ENCODE measurements around the gene SMARCD3.
A peak's percentile ranks its signal among the peaks of the same experiment; 100 is the strongest.

Gene SMARCD3

DNA sequence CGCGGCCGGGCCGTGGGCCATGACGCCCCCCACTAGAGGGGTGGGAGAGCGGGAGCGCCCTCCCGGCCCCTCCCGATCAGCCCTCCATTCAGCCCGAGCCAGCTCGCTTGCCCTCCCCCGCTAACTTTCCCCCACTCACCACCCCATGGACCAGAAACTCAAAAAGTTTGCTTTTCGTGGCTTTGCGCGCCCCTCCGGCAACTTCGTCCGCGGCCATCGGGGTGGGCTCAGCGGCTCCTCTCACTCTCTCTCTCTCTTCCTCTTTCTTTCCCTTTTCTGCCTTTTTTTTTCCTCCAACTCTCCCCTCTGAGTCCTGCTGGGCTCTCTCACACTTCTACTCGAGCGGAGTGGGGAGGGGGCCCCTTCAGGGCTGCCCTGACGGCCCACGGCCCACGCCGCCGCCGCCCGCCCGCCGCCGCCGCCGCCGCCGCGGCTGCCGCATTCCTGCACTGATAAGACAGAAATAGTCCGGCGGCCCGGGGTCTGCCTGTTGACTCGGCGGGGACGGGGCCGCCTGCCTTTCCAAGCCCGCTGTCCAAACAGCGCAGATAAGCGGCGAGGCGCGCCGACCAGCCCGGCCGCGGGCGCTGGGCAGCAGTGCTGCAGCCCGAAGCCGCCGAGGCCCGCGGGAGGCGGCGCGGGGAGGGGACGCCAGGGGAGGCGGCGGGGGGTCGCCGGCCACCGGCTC, at the start of gene SMARCD3:
TSS of gene SMARCD3 (minus strand) at position 349 of the 688 bp plus-strand sequence. CDS start at position 217, 132 bp downstream.
- DNase-seq: peak; percentile 85

DNA sequence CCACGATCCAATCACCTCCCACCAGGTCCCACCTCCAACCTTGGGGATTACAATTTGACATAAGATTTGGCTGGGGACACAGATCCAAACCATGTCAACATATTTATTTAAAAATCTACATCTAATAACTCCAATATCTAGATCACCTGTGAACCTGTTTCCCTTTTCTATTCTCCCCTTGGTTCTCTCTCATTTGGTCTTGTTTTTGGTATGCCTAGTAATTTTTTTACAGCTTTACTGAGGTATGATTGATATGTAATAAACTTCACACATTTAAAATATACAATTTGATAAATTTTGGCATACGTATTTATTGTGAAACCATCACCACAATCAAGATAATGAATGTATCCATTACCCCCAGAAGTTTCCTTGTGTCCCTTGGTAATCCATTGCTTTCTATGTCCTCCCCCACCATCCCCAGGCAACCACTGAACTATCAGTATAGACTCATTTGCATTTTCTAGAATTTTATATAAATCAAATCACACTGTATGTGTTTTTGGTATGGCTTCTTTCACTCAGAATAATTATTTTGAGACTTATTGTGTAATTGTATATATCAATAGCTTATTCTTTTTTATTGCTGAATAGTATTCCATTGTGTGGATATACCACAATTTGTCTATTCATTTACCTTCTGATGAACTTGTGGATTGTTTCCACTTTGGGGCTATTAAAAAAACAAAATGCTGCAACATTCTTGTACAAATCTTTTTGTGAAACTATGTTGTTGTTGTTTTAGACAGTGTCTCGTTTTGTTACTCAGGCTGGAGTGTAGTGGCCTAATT, 47.9 kb upstream of the SMARCD3 start:
- no peak for DNase-seq

DNA sequence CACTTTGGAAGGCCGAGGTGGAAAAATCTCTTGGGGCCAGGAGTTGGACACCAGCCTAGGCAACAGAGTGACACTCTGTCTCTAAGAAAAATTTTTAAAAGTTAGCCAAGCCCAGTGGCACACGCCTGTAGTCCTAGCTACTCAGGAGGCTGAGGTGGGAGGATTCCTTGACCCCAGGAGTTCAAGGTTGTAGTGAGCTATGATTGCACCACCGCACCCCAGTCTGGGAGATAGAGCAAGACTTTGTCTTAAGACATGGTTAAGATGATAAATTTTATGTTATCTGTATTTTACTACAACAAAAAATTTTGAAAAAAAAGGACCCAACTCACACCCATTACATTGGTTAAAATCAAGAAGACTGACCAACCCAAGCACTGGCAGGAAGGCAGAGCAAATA, 44.4 kb upstream of the SMARCD3 start:
- DNase-seq: no peak

DNA sequence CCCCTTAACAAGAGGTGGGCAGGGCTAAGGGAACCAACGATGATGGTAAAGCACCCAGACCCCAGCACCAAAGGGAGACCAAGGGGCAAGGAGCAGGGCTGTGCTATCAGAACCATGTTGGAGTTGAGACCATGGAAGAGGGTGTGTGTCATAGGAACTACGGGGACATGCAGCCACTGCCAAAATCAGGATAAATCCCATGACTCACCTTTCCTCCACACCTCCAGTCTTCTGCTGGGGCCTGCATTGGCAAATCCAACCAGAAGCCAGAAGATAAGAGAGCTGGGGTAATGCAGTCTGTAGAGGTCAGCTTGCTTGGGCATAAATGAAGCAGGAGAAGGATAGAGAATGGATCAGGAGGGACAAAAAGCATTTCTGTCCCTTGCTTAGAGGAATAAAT, 42.7 kb upstream of the SMARCD3 start:
- peak; percentile 23 for DNase-seq

DNA sequence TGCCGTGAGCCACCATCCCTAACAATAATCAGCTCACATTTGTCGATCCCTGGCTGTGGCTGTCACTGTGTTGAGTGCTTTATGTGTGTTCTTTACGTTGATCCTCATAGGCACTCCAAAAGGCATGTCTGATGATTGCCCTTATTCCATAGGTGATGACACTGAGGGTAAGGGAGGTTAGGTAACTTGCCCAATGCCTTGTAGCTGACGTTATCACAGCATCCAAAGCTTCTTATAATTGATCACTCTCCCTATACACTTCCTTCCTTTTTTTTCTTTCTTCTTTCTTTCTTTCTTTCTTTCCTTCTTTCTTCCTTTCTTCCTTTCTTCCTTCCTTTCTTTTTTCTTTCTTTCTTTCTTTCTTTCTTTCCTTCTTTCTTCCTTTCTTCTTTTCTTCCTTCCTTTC, 41.9 kb upstream of the SMARCD3 start:
- no peak for DNase-seq

DNA sequence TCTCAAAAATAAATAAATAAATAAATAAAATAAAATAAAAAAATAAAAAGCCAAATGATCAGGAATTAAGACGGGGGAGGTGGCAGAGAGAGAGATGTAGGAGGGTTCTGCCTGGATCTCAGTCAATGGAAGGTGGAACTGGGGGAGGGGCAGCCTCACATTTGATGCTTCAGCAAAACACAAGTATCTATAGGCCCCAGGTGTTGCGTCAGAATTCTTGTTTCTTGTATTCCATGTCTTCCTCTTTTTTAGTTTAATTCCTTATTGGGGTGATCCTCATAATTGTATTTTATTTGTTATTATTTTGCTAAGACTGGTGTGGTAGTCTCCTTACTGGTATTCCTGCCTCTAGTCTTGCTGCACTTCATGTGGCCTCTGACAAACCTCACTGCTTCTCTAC, 41.4 kb upstream of the SMARCD3 start:
- no peak for DNase-seq

DNA sequence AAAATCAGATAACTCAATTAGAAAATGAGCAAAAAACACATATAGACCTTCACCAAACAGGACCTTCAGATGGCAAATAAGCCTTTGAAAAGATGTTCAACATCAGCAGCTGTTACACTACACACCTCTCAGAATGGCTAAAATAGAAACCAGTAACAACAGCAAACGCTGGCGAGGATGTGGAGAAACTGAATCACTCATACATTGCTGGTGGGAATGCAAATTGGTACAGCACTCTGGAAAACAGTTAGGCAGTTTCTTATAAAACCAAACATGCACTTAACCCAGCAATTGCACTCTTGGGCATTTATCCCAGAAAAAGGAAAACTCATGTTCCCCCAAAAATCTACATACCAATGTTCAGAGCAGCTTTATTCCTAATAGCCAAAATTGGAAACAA, 37.7 kb upstream of the SMARCD3 start:
- DNase-seq: no peak

DNA sequence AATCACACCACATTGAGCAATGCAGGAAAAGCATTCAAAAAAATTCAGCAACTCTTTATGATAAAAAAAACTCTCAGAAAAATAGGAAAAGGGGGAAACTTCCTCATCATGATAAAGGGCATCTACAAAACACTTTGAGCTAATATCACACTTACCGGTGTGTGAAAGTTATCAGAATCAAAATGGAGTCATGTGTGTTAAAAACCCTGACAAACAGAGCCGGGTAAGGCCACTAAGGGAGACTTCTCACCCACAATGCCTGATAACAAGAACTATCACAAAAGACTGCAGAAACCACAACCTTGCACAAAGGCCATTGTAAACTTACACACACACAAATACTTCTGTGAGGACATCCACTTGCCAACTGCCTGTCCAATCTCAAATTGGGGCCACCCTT, 34.8 kb upstream of the SMARCD3 start:
- DNase-seq: no peak

DNA sequence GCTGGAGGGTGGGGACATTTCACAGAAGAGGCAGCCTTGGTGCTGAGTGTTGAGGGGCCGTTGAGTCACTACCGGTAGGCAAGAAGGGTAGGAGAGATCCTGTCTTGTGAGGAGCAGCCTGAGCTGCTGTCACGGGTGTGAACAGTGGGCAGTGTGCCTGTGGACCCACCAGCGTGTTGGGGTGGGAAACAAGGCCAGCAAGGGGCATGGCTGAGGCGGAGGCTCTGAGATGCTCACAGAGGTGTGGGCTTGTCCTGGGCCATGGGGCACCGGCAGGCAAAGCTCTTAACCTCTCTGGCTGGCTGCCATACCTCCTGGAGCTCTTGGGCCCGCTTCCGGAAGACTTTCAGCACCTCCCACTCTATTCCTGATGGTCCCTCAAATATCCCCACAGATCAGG, 33.6 kb upstream of the SMARCD3 start:
- no peak for DNase-seq

DNA sequence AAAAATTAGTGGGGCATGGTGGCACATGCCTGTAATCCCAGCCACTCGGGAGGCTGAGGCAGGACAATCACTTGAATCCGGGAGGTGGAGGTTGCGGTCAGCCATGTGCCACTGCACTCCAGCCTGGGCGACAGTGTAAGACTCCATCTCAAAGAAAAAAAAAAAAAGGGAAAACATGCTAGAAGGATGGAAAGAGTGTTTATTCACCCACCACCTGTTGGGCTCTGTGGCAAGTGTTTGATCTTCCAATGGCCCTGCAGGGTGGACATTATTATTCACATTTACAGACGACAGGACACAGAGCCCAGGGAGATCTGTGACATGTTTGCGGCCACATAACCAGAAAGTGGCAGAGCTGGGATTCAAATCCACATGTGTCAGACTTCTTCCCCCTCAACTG, 33.2 kb upstream of the SMARCD3 start:
- no peak for DNase-seq

DNA sequence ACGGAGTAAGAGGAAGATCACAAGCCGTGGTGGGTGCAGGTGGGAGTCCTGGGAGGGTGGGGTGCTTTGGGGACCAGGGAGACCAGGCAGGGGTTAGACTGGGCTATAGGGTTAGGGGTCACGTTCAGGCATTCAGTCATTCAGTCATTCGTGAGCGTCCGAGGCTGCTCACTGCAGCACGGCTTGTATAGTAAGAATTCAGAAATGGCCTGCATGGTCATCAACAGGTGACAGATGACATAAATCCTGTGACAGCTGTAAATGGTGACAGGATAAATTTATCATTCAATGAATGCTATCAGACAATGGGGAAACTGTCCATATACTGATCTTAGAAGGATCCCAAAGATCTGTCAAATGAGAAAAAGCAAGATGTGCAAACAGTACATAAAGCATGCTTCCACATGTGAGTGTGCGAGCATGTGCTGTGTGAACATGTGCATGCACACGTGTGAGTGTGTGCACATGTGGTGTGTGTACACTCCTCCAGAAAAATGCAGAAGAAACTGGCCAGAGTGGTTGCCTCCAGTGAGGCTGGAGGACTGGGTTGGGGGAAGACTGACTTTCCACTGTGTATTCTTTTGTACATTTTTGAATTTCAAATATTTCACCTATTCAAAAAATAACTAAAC, 32.0 kb upstream of the SMARCD3 start:
- DNase-seq: no peak

DNA sequence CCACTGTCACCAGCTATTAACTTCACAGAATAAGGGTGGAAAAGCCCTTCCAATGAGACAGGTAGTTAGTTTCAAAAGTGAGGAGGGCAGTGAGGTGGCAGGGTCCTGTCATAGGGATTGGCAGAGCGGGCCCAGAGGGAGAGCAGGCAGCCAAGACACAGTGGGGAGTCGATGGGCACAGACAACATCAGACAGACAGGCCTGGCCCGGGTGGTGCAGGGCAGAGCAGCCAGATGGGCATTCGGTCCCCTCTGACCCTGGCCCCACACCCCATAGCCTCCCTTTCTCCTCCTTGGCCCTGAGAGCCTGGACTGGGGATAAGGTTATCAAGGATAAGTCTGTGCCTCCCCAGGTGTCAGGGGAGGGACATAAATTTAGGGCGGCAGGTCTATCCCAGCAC, 31.4 kb upstream of the SMARCD3 start:
- DNase-seq: no peak

DNA sequence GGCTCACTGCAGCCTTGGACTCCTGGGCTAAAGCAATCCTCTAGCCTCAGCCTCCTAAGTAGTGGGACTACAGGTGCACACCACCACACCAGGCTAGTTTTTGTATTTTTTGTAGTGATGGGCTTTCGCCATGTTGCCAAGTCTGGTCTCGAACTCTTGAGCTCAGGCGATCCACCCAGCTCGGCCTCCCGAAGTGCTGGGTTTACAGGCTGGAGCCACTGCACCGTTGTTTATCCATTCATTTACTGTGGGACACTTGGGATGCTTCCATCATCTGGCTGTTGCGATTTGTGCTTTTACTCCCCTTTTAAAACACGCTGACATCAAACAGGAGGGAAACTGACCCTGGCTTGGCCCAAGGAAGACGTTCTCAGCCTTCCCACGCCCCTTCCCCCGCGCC, 30.5 kb upstream of the SMARCD3 start:
- no peak for DNase-seq

DNA sequence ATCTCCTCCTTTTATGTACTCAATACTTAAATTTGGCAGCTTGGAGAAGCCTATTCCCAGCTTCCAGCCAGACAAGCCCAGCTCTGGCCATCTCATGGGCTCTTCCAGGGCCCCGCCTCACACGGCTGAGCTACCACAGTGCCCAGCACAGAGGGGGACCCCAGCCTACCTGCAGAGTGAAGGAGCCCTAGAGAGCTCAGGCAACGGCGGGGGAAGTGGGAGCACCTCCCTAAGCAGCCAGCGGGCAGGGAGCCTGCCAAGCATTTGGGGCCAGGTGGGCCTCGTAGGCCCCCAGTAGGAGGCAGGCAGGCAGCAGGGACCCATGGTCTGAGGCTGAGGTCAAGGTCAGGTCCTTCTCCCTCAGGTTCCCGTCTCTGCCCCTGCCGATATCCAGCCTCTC, 29.1 kb upstream of the SMARCD3 start:
- no peak for DNase-seq

DNA sequence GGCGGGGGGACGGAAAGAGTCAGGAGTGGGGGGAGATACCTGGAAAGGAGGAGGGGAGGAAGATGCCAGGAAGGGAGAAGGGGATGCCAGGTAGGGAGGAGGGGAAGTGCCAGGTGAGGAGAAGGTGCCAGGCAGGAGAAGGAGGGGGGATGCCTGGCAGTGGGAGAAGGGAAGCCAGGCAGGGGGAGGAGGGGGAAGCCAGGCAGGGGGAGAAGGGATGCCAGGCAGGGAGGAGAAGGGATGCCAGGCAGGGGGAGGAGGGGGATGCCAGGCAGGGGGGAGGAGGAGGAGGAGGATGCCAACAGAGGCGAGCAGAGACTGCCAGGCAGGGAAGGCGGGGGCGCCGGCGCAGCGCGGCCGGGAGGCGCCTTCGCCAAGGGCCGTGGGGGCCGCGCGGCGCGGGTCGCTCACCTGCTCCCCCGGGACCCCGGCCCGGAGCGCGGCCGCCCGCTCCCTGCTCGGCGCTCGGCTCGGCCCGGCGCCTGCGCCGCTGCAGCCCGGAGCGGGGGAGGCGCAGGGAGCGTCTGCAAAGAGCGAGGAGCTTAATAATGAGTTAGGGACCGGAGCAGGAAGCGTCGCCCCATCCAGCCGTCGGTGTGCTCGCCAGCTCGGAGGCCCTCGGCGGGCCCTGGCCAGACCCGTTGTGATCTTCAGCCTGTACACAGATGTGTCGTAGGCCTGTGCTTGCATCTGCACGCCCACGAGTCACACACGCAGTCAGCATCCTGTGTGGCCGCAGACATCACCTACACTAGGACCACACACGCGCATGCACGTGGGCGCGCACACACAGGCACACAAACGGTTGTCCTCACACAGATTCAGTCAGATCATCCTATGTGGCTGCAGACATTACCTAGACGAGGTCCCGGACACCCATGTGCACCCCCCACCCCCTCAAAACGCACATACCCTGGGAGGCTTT, 28.4 kb upstream of the SMARCD3 start:
- peak; percentile 76 for DNase-seq

DNA sequence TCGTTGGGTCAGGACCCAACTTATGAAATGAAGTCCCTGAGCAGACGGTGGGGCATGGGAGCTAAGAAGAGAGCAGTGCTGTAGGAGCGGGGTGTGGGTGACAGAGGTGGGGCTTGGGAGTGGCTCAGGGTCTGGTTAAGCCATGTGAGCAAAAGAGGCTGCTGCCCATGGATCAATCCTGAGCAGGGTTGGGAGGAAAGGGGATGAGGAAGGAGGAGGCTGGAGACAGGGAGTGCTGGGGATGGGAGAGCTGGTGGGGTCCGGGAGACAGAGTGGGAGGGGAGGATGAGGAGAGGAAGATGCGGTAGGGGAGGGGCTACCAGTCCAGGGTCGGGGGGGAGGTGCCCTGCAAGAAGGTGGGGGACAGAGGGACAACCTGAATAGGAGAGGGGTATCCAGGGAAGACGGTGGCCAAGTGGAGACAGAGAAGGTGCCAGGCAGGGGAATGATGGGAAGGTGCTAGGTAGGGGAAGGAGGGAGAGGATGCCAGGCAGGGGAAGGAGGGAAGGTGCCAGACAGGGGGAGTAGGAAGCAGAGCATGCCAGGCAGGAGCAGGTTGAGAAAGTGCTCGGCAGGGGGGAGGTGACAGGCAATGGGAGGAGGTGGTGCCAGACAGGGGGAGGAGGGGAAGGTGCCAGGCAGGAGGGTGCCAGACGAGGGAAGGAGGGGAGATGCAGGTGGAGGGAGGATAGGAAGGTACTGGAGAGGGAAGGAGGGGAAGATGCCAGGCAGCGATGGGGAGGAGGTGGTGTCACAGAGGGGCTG, 27.5 kb upstream of the SMARCD3 start:
- no peak for DNase-seq

DNA sequence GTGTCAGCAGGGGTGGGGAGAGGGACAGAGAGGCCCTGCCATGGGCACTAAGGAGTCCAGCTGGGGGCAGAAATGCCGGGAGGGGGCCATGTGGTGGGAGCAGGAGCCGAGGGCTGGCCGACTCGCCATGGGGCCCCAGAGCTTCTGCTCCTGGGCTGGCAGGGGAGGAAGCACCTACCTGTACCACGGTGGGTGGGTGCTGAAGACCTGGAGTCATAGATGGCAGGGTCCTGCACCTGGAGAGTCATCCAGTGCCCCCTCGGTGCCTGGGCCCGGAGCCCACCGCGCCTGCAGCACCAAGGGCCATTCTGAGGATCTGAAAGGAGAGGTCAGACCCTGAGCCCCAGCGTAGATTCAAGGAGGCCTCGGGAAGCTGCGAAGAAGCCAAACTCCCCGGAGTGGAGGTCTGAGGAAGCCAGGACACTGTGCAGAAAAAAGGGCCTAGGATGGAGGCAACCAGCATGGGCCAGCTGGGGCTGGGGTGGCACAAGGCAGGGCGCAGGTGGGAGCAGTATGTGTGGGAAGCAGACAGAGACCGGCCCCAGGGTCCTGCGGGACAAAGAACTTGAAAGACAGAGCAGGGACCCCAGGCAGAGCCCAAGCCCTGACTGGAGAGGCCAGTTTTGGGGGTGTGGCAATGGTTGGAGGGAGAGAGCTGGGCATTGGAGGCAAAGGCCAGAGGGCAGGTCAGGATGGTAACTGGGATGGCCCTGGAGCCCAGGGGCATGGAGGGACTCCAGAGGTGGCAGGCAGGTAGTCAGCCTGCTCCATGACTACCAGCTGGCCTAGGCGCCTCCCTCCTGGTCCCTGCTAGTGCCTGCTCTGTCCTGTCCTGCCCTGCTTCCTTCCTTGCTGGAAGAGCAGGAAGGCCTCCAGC, 26.7 kb upstream of the SMARCD3 start:
- DNase-seq: no peak

DNA sequence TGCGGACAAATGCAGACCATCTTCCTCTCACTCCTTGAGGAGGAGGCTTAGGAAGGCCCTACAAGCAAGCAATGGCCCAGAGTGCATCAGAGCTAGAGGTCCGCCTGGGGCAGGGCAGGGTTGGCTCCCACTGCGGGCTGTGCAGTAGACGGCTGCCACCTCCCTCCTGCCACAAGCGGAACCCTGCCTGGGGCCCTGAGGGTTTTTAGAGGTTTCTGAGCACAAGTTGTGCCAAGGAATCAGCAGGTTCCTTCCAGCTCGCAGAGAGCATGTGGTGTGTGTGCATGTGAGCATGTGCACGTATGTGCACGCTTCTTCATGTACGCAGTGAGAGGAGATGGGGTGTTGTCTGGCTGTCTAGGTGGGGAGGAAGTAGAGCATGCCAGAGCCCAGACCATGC, 25.9 kb upstream of the SMARCD3 start:
- DNase-seq: no peak

DNA sequence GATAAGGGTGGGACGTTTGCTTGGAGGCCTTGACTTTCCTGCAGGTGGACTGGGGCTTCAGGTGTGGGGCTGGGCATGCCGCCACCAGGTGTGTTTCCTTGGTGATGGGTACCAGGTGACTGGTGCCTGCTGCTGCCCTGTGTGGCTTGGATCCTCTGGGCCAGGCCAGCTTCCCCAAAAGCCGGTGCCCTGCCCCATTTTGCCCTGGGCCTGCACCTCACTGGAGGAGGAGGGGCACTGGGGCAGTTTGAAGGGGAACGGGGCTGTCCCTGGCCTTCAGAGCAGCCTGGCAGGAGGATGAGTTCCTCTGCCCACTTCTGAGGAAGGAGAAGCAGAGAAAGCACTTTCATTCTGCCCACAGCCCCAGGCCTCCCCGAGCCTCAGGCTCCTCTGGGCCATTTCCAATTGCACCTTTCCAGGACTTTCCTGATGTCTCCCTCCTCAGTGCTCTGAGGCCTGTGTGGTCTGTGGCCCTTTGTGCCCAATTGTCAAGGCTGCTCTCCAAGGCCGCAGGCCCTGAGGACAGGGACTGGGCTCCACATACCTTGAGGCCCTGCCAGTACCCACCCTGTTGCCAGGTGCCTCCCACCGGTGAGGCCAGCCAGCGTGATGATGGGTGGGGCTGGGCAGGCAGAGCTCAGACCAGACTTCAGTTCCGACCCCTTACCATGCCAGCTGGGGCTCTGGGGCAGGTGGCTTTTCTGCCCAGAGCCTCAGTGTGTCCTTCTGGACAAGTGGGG, 25.3 kb upstream of the SMARCD3 start:
- no peak for DNase-seq

DNA sequence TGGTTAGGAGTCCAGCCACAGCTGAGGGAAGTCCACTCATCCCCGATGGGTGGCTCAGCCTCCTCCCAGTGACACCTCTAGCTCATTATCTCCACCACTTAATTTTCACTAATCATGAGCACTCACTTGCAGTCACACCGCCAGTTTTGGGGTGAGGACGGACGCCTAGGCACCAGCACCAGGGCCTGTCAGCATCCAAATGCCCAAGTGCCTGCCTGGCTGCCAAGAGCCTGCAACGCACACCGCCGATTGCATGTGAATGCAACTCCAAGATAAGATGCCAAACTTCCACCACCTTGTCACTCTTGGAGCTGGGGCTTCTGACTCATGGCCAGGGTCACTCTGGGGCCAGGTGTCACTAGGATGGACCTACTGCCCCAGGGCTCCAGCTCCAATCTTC, 24.4 kb upstream of the SMARCD3 start:
- no peak for DNase-seq

All from right forelimb (tissue), 1 donor.